Central memory CD4-positive, alpha-beta T cell (primary cell): ENCODE measurements around the gene GPR156.

ENCODE experiments used
- DNase-seq: peaks from one replicate; pipeline ENCODE4 v3.0.0; 2022

GPR156 gene

GRCh38 chr3:120192579-120192978, 92.4 kb downstream of the GPR156 start:
- DNase-seq = no peak

- no peak for DNase-seq
Observed at GRCh38 chr3:120192159-120192558, 92.9 kb downstream of the GPR156 start.

GRCh38 chr3:120182613-120183511, 102.2 kb downstream of the GPR156 start:
- no peak for DNase-seq

- no peak for DNase-seq
Observed at GRCh38 chr3:120181632-120182031, 103.4 kb downstream of the GPR156 start.

- DNase-seq = no peak
Observed at GRCh38 chr3:120180731-120181412, 104.2 kb downstream of the GPR156 start.

- no peak for DNase-seq
Observed at GRCh38 chr3:120177707-120178306, 107.2 kb downstream of the GPR156 start.

GRCh38 chr3:120177151-120177550, 107.9 kb downstream of the GPR156 start:
- no peak for DNase-seq

GRCh38 chr3:120174811-120175539, 110.0 kb downstream of the GPR156 start:
- DNase-seq = no peak

- DNase-seq = no peak
Observed at GRCh38 chr3:120173056-120173675, 111.9 kb downstream of the GPR156 start.

GRCh38 chr3:120172070-120172469, 113.0 kb downstream of the GPR156 start:
- no peak for DNase-seq

- no peak for DNase-seq
Observed at GRCh38 chr3:120171134-120171873, 113.7 kb downstream of the GPR156 start.

GRCh38 chr3:120170223-120170622, 114.8 kb downstream of the GPR156 start:
- no peak for DNase-seq

- DNase-seq = no peak
Observed at GRCh38 chr3:120169407-120169806, 115.6 kb downstream of the GPR156 start.

- DNase-seq = no peak
Observed at GRCh38 chr3:120168611-120169010, 116.4 kb downstream of the GPR156 start.

GRCh38 chr3:120168038-120168437, 117.0 kb downstream of the GPR156 start:
- no peak for DNase-seq

GRCh38 chr3:120167488-120167887, 117.5 kb downstream of the GPR156 start:
- no peak for DNase-seq

- no peak for DNase-seq
Observed at GRCh38 chr3:120163816-120164215, 121.2 kb downstream of the GPR156 start.

- no peak for DNase-seq
Observed at GRCh38 chr3:120163026-120163425, 122.0 kb downstream of the GPR156 start.

- no peak for DNase-seq
Observed at GRCh38 chr3:120162400-120162799, 122.6 kb downstream of the GPR156 start.

- DNase-seq = no peak
Observed at GRCh38 chr3:120161902-120162301, 123.1 kb downstream of the GPR156 start.

GRCh38 chr3:120160050-120160449, 125.0 kb downstream of the GPR156 start:
- DNase-seq = no peak

GRCh38 chr3:120157681-120158080, 127.3 kb downstream of the GPR156 start:
- no peak for DNase-seq
